ENCODE results near the gene PKDCC.

The PKDCC gene

GRCh38 chr2:42107249-42108042 lies 59.6 kb downstream of the PKDCC start:
- DNase-seq (ENCODE audit: low read depth) = no peak
